HG03139 (cell line): Measurements from ENCODE around the gene MTHFD1L.
"Not testable (repeated sequence)": the region's sequence is repeated elsewhere in the genome, so short reads cannot be mapped to it uniquely, and the experiment has no call there.

Experiments used
- ATAC-seq: cut with Tn5 transposase; IDR thresholded peaks from one replicate; pipeline ENCODE4 v1.9.1; 2021; ENCODE audit not compliant: unreplicated experiment

MTHFD1L gene

DNA sequence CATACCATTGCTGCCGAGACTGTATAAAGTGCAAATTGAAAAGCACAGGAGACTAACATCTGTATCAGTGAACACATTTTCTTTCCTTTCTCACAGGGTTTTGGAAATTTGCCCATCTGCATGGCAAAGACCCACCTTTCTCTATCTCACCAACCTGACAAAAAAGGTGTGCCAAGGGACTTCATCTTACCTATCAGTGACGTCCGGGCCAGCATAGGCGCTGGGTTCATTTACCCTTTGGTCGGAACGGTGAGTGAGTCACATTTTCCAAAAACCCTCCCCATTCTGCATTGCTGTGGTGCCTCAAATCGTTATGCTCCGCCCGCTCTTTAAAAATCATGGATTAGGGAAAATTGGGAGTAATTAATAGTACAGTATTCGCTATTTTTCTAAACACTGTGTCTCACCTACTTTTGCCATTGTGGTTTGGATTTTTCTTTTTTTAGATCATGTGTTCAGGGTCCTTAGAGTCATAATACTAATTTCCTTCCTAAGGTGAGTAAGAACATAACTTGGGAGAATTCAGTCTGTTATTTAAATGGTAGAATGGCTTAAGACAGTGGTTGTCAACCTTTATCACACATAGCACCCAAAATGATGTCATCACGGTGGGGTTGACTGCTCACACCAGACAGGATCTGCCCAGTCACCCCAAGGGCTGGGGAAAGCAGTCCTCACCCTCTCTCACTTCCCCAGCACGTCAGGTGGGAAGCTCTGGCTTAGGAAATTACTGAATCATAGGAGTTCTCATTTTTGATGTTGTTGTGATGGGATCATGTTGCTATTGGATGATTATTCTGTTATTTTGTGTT, 171.6 kb downstream of the MTHFD1L start:
- no peak for ATAC-seq

DNA sequence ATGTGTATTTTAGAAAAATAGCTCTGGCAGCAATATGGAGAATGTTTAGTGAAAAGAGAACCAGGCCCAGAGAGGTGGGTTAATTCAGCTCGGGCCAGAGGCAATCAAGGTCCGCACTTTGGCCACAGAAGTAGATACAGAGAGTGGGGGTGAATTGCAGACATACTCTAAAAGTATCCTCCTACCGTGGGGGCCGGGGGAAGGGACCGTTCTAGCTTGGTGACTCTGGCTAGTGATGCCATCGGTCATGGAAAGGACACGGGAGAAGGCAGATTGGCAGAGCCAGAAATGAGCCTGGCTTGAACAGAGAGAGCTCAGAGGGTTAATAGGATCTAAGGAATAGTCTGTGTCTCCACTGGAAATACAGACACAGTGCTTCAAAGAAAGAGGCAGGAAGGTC, 173.1 kb downstream of the MTHFD1L start:
- no peak for ATAC-seq

DNA sequence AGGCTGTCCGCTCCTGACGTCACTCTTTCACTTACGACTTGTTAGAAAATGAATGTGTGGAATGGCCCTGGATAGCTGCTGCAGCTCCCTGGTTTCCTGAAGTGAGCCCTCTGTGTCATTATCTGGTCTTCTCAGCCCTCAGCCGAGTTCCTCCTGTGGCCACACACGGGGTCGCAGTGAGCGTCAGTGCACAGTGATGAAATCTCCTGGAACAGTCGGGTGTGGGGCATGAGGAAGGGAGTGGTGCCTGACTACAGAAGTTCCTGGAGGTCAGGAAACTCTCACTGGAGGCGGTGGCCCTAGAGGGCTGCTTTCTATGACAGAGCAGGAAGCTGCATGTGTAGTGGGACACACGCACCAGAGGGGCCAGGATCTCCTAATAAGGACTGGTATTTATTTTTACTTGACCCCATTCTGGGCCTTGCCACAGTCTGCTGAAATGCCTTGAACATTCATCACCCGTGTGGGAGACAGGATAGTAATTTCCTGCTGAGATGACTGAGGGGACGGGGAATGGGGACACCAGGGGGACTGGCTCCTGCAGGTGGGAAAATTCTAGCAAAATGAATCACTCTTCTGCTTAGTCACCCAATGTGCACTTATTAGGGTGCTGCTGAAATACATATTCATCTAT, 175.5 kb downstream of the MTHFD1L start:
- not testable (repeated sequence) for ATAC-seq

DNA sequence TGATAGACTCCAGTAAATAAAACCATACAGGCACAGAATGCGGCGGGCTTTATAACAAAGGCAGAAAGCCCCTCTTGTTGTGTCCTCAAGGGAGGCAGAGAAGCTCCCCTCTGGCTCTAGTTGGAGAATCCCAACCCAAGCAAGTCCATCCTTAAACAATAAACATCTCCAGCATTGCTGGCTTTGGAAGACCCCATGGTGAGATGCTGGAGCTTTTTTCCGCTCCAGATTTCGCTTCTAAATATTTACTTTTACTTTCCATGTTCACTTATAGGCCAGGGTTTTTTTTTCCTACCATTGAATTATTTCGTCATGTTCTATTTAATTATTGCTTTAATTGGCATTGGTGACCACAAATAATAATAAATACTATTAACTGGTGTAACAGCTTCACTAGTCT, 176.2 kb downstream of the MTHFD1L start:
- no peak for ATAC-seq

DNA sequence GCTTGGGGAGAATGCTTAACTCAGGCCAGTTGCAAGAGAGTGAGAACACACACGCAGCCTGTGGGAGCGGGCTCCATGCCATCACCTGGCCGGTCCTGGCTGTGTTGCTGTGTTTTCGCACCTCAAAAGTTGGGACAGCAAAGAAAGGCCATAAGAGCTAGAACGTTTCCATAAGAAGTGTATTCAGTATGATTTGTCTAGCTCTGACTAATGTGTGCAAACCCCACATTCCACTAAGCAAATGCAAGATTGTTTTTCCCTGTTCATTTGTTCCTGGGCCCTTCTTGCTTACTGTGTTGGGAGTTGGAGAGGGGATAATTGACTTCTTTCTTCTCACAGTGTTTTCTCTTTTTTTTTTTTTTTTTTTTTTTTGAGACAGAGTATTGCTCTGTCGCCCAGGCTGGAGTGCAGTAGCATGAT, 177.4 kb downstream of the MTHFD1L start:
- ATAC-seq = not testable (repeated sequence)

DNA sequence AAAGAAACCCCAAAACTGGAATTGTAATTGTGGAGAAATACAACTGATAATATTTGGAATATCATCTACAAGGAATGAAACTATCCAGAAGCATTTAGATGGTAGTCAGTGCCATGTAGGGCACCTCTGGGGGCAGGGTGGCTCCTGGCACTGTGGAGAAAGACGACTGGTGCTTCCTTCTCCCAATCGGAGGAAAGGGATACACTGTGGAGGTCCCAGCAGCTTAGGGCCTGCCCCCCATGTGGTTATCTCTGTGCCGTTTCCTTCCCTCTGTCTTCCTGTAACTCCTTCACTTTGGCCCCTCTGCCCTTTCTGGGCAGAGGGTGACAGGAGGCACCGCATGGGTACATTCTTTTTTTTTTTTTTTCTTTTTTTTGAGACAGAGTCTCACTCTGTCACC, 178.4 kb downstream of the MTHFD1L start:
- no peak for ATAC-seq

DNA sequence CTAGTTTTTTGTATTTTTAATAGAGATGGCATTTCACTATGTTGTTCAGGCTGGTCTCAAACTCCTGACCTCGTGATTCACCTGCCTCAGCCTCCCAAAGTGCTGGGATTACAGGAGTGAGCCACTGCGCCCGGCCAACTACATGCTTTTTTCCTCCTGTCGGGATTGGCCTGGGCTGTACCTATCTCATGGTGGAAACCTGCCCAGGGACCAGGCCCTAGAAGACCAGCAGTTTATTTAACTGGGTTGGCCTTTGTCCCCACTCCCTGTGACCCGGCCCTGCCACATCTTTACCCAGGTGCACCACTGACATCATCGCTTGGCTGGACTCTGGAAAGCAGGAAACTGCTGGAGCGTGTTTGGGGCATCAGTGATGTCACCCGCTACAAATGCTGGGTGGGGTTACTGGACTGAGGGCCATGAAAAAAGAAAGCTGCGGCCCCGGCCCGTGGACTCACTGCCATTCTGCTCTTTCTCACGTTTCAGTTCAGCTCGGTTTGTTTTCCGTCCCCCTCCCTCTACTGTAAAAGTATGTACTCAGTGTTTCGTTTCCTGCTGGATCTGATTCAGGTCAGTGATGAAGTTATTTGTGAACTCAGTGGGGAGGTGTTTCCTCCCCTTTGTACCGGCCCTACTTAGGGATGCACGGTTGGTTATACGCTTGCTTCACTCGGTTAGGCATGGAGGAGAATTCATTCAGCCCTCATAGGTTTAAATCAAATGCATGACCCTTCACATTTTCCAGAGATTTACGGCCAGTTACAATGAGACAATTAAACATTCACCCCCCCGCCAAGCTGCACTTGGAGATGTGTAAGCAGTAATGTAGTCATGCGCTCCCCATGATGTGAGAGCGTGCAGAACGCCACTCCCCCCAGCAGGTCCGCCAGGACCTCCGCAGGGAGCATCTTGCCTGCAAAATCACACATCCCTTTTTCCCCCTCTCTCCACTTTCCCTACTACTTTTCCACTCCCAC, 179.3 kb downstream of the MTHFD1L start:
- ATAC-seq = no peak

DNA sequence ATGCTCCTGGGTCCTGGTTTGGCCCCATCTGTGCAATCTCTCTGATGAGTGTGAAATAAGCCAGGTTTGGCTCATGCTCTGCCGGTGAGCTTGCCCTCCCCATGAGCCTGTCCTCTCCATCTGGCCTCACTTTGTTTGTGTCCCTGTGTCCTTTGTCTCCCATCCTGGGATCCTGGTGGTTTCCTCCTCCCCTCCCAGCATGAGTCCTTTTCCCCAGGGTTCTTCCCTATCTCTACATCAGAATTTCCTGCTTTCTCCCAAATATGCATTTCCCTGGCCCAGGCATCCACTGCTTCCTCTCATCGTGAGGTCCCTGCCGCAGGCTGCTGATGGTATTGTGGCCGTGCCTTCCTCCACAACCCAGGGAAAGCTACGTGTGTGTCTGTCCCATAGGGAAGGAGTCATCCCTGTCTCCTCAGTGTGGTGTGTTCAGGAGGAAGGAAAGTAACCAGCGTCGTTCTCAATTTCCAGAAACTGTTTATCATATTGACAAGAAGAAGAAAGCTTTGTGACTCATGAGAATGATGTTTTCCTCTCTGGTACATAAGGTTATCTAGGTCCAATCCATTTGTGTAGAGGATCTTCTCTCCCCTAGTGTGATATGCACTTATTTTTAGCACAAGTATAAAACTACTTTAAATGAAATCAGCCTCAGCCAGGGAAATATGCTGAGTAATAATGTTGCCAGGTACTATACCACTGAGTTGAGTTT, 180.2 kb downstream of the MTHFD1L start:
- not testable (repeated sequence) for ATAC-seq

DNA sequence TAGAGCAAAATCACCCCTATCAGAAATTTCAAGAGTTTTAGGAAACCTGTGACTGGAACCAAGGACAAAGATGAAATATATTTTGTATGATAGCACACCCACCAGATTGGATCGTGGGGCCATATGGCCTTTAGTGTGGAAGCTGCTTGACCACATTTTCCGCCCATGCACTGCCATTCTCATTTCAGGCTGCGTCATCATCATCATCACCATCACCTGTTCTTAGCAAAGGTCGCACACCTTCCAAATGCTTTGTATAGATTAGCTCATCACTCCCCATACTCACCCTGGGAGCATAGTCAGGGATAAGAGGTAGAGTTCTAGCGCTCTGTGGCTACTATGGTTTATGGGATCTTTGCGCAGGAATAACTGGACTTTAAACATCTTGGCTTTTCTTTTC, 185.7 kb downstream of the MTHFD1L start:
- no peak for ATAC-seq

DNA sequence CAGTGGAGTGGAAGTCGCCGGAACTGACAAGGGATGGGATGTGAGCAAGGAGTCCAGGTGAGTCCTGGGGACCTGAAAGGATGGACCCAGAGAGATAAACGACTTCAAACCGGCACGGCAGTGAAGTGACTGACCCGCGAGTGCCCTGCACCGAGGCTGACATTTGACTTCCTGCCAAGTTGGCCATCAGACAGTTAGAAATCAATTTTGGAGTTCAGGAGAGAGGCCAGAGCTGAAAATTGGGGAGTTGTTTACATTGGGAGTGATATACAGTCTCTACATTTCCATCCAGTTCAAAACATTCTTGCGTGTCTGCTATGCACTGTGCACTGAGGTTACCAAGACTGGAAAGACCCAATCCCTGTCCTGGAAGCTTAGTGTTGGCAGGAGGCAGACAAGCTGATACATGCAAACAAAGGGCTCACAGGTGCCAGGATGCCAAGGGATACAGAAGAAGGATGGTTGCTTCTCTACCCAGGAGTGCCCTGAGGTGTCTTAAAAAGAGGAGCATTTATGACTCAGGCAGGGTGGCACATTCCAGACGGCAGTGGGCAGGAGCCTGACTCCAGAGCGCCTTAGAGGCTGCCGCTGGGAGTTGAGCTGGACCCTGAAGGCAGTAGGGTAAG, 186.6 kb downstream of the MTHFD1L start:
- ATAC-seq = no peak

DNA sequence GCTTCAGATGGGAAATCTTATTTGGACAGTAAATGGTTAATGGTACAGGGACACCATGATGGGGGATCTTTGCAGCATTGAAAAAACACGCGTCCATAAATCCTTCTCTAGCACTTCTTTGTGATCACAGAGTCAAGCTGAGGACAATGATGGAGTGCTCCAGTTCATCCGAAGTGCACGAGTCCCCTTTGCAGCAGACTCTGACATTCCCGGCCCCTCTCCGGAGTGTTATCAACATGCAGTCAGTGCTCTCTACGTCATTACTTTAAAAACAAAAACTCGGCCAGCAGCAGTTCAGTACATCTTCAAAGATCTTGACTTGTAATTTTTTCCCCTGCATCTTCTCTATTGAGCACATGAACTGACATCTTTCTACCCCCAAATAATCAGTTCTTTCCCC, 188.8 kb downstream of the MTHFD1L start:
- no peak for ATAC-seq

DNA sequence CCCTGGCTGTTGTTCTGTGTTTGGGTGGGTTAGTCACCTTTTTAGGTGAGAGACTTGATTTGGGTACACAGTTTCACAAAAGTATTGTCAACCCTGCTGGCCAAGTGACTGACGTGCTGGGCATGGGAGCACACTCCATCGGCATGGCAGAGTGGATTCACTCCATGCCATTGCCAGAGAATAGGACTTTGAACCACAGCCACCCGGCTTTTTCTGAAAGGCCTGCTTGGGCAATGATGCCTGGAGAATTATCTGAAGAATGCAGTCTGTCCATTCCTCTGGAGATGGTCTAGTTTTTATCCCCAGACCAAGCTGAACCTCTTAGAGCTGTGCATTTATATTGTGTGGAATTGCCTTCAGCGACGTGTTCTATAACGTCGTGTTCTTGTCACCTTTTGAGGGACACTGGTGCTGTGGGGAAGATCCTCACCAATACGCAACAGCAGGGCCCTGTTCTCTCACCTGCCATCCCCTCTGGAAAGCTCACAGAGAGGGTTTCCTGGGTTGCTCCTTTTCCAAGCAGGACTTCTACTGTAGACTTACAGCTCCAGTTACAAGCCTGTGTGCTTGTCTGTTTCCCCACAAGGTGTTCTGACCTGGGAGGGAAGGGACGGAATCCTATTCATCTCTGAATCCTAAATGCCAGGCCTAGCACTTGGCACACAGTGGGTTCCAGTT, 190.9 kb downstream of the MTHFD1L start:
- ATAC-seq = no peak

DNA sequence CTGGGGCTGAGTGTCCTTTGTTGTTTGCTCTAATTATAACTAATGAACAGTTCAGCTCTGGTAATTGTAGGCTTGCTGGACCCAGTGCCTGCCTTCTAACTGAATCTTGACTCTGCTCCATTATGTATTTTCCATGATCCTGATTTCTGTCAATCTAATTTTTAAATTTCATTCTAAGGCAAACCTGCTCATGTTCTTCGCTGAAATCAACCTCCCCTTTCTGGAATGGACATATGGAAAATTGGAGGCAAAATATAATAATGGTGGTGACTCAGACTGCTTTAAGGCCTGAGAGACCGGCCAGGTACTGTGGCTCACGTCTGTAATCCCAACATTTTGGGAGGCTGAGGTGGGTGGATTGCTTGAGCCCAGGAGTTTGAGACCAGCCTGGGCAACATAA, 191.6 kb downstream of the MTHFD1L start:
- no peak for ATAC-seq

DNA sequence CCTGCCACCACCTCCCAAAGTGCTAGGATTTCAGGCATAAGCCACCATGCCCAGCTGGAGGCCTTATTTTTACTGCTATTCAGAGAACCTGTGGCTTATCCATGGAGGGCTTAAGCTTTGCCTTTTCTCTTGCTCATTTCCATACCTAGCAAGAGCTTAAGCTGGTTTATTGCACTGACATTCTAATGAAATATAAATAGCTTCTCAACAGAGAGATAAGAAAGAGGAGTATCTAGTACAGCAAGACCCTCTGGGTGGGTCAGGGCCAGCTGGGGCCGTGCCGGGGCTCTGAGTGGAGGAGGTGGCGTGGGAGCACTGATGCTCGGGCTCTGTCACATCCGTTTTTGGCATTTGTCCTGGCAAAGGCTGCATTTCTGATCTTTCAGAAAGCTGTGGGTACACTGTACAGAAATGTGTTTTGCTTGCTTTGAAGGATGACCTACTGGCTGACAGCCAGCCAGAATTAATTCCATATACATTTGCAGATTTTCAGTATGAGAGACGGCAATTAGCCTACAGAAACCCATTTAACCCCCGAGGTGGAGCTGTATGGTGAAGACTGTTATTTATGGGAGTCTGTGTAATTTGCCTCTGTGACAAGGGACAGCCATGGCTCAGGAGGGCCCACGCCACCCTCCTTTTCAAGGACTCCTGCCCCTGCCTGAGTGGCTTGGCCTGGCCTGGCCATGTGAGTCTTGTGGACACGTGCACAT, 192.7 kb downstream of the MTHFD1L start:
- no peak for ATAC-seq

DNA sequence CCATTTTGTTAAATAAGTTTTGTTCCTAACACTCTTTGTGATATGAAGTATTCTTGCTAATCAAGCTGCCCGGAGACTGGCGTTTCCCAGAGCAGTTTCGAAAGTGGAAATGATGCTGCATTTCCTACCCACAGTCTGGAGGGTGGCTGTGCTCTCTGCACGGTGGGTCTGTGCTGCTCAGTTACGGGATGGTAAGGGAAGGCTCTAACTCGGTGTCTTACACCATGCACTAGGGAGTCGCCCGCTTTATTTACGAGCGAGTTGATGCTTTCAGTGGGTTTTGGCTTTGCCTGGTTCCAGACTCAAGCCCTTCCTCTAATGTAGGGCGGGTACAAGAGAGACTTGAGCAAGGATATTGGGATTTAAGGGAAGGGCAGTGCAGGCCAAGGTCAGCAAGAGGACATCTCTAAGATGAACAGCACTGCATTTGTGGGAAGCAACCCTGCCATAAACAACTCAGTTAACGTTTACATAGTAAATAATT, 194.2 kb downstream of the MTHFD1L start:
- no peak for ATAC-seq

DNA sequence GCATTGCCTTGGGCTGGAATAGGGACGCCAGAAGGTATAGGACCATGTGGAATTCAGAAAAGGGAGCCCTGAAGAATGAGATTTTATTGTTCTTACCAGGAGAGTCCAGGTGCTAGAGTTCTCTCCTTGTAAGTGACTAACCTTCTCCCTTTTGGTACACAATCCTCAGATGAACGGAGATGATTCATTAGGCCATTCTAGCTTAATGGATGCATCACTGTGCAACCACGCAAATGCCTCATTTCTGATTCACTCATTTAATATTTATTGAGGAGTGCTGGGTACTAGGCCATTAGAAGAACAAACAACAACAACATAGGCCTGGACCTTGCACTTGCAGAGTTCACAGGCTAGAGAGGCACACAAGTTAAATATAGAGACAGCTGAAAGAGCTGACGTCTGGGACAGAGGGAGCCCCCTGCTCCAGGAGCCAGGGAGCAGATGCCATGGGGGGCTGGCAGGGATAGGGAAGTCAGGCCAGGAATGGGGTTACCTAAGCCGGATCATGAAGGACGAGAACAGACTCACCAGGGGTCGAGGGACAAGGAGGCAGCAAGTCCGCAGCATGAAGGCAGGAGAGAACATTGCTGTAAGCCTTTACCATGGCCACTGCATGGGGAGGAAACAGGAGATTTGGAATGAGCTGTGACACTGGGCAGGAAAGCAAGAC, 194.7 kb downstream of the MTHFD1L start:
- no peak for ATAC-seq

DNA sequence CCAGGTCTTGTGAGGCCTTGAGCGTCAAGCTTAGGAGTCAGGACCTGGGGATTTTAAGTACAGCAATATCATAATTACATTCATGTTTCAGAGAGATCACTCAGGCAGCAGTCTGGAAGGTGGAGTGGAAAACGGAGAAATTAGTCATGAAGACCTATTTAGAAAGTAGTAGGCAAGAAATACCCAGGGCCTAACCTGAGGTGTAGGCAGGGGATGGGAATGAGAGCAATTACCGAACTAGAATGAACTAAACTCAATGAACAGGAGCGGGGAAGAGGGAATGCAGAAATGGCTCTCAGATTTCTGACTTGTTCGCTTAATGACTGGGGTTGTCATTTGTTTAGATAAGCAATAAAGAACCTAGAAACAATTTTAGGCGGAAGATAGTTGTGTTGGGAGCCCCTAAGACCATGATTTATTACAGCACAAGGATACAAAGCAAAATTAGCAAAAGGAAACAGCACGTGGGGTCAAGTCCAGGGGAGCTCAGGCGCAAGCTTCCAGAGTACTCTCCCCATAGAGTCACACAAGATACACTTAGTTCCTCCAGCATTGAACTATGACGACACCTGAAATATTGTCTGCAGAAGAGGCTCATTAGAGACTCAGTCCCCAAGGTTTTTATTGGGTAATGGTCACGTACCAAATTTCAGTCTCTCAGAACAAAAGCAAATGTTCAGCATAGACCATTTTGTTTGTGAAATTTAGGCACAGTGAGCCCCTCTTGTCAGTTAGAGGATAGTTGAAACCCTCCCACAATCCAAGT, 195.4 kb downstream of the MTHFD1L start:
- no peak for ATAC-seq

DNA sequence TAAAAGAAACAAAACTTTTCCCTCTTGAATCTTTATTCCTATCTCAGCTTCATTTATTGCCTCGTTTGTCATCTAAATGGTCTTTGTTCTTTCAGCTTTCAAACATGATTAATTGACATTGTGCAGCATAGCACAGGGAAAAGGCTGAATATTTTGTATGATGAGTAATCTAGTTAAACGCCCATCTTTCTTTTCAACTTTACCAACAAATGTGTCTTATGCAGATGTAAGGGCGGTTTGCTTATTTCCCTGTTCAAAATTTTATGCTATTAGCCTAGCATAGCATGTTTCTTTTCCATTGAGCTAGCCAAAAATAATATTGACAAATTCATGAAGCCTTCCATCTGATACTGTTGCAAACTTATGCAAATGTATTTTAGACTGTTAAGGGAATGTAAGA, 197.8 kb downstream of the MTHFD1L start:
- no peak for ATAC-seq
